ENCODE measurements around the gene KIAA0930. TPM values are rescaled to one million over a fixed set of nuclear protein-coding genes. Genes with fewer than 3 reads are reported as not detected.
A peak's percentile ranks its signal among the peaks of the same experiment; 100 is the strongest.

KIAA0930 gene
- total RNA-seq, 2 experiments from 2014 or later: 6.7 to 7.4 TPM

- no peak for DNase-seq
- POLR2A ChIA-PET: interaction anchor here (1.3 kb wide), 1 partner anchor 22 kb away, joined by 5 read pairs; the partner anchor contains the start of gene NUP50
- H3K27ac ChIP-seq (ENCODE audit: low read depth in 1 of 2, low read length in 2 of 2): no peak overlapping the region
Observed at GRCh38 chr22:45185718-45186514, 54.8 kb downstream of the KIAA0930 start.

GRCh38 chr22:45183974-45184373 is 56.7 kb downstream of the KIAA0930 start:
- TF ChIP-seq CTCF (IDR thresholded peaks at IDR 0.05): no peak
- CTCF ChIA-PET: no interaction called here
- Mint-ChIP-seq H3K9me3 (no peaks in the 10 kb centered on the region), H3K4me3 (no peak overlapping the region), H3K27ac (no peak overlapping the region), H3K36me3 (ENCODE audit: low read depth) (peaks cover 84% of the 10 kb centered on the region), H3K4me1 (ENCODE audit: low read depth) (peaks cover 38% of the 10 kb centered on the region), H3K27me3 (no peaks in the 10 kb centered on the region)
- Histone ChIP-seq H3K4me3 (ENCODE audit: low read length) (no peak overlapping the region), H3K27me3 (ENCODE audit: control insufficient read depth in 1 of 2, insufficient read depth in 2 of 2, low read length in 2 of 2) (no peaks in the 10 kb centered on the region), H3K9me3 (ENCODE audit: control insufficient read depth in 1 of 2, insufficient read depth in 1 of 2, low read length in 2 of 2) (no peaks in the 10 kb centered on the region), H3K36me3 (ENCODE audit: insufficient read depth, low read length) (peaks cover 80% of the 10 kb centered on the region), H3K27ac (ENCODE audit: low read depth in 1 of 2, low read length in 2 of 2) (no peak overlapping the region), H3K4me1 (ENCODE audit: insufficient read depth, low read length) (peaks cover 17% of the 10 kb centered on the region)
- intact Hi-C loops (cut with DNase I, micrococcal nuclease): no loop called here
- ATAC-seq (ENCODE audit: poor library complexity) (no peak), DNase-seq (no peak)
- POLR2A ChIA-PET: interaction anchor here (1.2 kb wide), 1 partner anchor 11 kb away, joined by 3 read pairs; no protein-coding TSS in a partner anchor

More at GRCh38 chr22:45185718-45186514, 54.8 kb downstream of the KIAA0930 start:
- intact Hi-C loops (cut with DNase I, micrococcal nuclease): no loop called here
- Histone ChIP-seq H3K4me1 (ENCODE audit: insufficient read depth, low read length) (peaks cover 3% of the 10 kb centered on the region), H3K27me3 (ENCODE audit: control insufficient read depth in 1 of 2, insufficient read depth in 2 of 2, low read length in 2 of 2) (no peaks in the 10 kb centered on the region), H3K9me3 (ENCODE audit: control insufficient read depth in 1 of 2, insufficient read depth in 1 of 2, low read length in 2 of 2) (no peaks in the 10 kb centered on the region), H3K36me3 (ENCODE audit: insufficient read depth, low read length) (peaks cover 61% of the 10 kb centered on the region), H3K4me3 (ENCODE audit: low read length) (no peak overlapping the region)
- CTCF ChIA-PET: no interaction called here
- H3K36me3 Mint-ChIP-seq (ENCODE audit: low read depth): peaks cover 64% of the 10 kb centered on the region
- H3K27ac Mint-ChIP-seq: peak overlapping the region; percentile 71
- H3K9me3 Mint-ChIP-seq: no peaks in the 10 kb centered on the region
- H3K4me1 Mint-ChIP-seq (ENCODE audit: low read depth): peaks cover 18% of the 10 kb centered on the region
- H3K27me3 Mint-ChIP-seq: no peaks in the 10 kb centered on the region
- no peak overlapping the region for H3K4me3 Mint-ChIP-seq
- no peak for ATAC-seq (ENCODE audit: poor library complexity)
- TF ChIP-seq CTCF (IDR thresholded peaks at IDR 0.05): no peak

GRCh38 chr22:45181766-45182165 is 58.9 kb downstream of the KIAA0930 start:
- CTCF ChIA-PET: no interaction called here
- no peak overlapping the region for H3K4me3 Mint-ChIP-seq

More at GRCh38 chr22:45181766-45182165, 58.9 kb downstream of the KIAA0930 start:
- H3K27ac Mint-ChIP-seq: peak overlapping the region; percentile 81
- no peaks in the 10 kb centered on the region for H3K27me3 ChIP-seq (ENCODE audit: control insufficient read depth in 1 of 2, insufficient read depth in 2 of 2, low read length in 2 of 2)
- intact Hi-C loops (cut with DNase I, micrococcal nuclease): no loop called here
- no peak overlapping the region for H3K27ac ChIP-seq (ENCODE audit: low read depth in 1 of 2, low read length in 2 of 2)
- peaks cover 49% of the 10 kb centered on the region for H3K4me1 Mint-ChIP-seq (ENCODE audit: low read depth)
- DNase-seq: no peak
- POLR2A ChIA-PET: no interaction called here
- no peak for ATAC-seq (ENCODE audit: poor library complexity)
- H3K4me3 ChIP-seq (ENCODE audit: low read length): no peak overlapping the region
- H3K4me1 ChIP-seq (ENCODE audit: insufficient read depth, low read length): peaks cover 24% of the 10 kb centered on the region
- H3K27me3 Mint-ChIP-seq: no peaks in the 10 kb centered on the region
- H3K36me3 Mint-ChIP-seq (ENCODE audit: low read depth): peaks cover 92% of the 10 kb centered on the region
- peaks cover 82% of the 10 kb centered on the region for H3K36me3 ChIP-seq (ENCODE audit: insufficient read depth, low read length)
- TF ChIP-seq CTCF (IDR thresholded peaks at IDR 0.05): no peak
- H3K9me3 Mint-ChIP-seq: no peaks in the 10 kb centered on the region
- H3K9me3 ChIP-seq (ENCODE audit: control insufficient read depth in 1 of 2, insufficient read depth in 1 of 2, low read length in 2 of 2): no peaks in the 10 kb centered on the region

All from CD4-positive, alpha-beta T cell (primary cell).